ENCODE data around the gene PPP4R3A.

Gene PPP4R3A

GRCh38 chr14:91545204-91545603, 35.1 kb upstream of the PPP4R3A start:
- CTCF ChIA-PET: no interaction called here
- H3K4me3 ChIP-seq (ENCODE audit: low read depth, low read length): no peak overlapping the region
- no peak overlapping the region for H3K27ac ChIP-seq (ENCODE audit: extremely low read depth, low read depth, low read length)
- no peaks in the 10 kb centered on the region for H3K36me3 ChIP-seq (ENCODE audit: control insufficient read depth in 2 of 2, insufficient read depth in 1 of 2, low read length in 2 of 2)
- no peaks in the 10 kb centered on the region for H3K9me3 ChIP-seq (ENCODE audit: control insufficient read depth, insufficient read depth, low read depth, low read length)
- H3K4me1 ChIP-seq (ENCODE audit: control insufficient read depth, insufficient read depth, low read length): no peaks in the 10 kb centered on the region
- TF ChIP-seq PATZ1 (tag by site-specific recombination; IDR thresholded peaks at IDR 0.05) (no peak), ZIC2 (tag by site-specific recombination; IDR thresholded peaks at IDR 0.05) (no peak), ZNF354C (tag by site-specific recombination; IDR thresholded peaks at IDR 0.05; ENCODE audit: borderline replicate concordance, low read depth) (no peak), PRDM1 (tag by site-specific recombination; IDR thresholded peaks at IDR 0.05) (peak; percentile 91), ZNF610 (tag by site-specific recombination; IDR thresholded peaks at IDR 0.05; ENCODE audit: borderline replicate concordance) (no peak), ZNF473 (tag by site-specific recombination; IDR thresholded peaks at IDR 0.05) (no peak), ZNF335 (tag by site-specific recombination; conservative IDR thresholded peaks at IDR 0.05) (no peak), FEZF1 (tag by site-specific recombination; IDR thresholded peaks at IDR 0.05) (no peak), REPIN1 (tag by site-specific recombination; IDR thresholded peaks at IDR 0.05; ENCODE audit: low read depth) (no peak), ZNF324 (tag by site-specific recombination; IDR thresholded peaks at IDR 0.05) (no peak), ZNF548 (tag by site-specific recombination; IDR thresholded peaks at IDR 0.05) (no peak), ZNF366 (tag by site-specific recombination; conservative IDR thresholded peaks at IDR 0.05) (peak; percentile 95), TCF7L2 (IDR thresholded peaks at IDR 0.05; ENCODE audit: borderline replicate concordance, low read depth, low read length) (no peak), ZNF529 (tag by site-specific recombination; IDR thresholded peaks at IDR 0.05; ENCODE audit: insufficient replicate concordance) (no peak), MZF1 (tag by site-specific recombination; IDR thresholded peaks at IDR 0.05; ENCODE audit: borderline replicate concordance) (no peak), ZBTB44 (tag by site-specific recombination; IDR thresholded peaks at IDR 0.05) (no peak), ZNF10 (tag by site-specific recombination; IDR thresholded peaks at IDR 0.05) (no peak), ZBTB10 (tag by site-specific recombination; IDR thresholded peaks at IDR 0.05) (no peak), ZNF423 (tag by site-specific recombination; IDR thresholded peaks at IDR 0.05) (no peak), ZBTB20 (tag by site-specific recombination; IDR thresholded peaks at IDR 0.05) (no peak), KLF16 (tag by site-specific recombination; IDR thresholded peaks at IDR 0.05) (no peak), ZNF645 (tag by site-specific recombination; IDR thresholded peaks at IDR 0.05) (0 out of 2 replicates have a peak, but pooled peaks have one; percentile 7), ZFHX2 (tag by site-specific recombination; conservative IDR thresholded peaks at IDR 0.05) (no peak)
- POLR2A ChIA-PET: no interaction called here
